GM18868 (cell line): ENCODE measurements around the gene OSBPL2.

Experiments used
- ATAC-seq: cut with Tn5 transposase; IDR thresholded peaks from one replicate; pipeline ENCODE4 v1.9.1; 2021; ENCODE audit warnings: mild to moderate bottlenecking, moderate library complexity; ENCODE audit not compliant: unreplicated experiment

OSBPL2 gene

DNA sequence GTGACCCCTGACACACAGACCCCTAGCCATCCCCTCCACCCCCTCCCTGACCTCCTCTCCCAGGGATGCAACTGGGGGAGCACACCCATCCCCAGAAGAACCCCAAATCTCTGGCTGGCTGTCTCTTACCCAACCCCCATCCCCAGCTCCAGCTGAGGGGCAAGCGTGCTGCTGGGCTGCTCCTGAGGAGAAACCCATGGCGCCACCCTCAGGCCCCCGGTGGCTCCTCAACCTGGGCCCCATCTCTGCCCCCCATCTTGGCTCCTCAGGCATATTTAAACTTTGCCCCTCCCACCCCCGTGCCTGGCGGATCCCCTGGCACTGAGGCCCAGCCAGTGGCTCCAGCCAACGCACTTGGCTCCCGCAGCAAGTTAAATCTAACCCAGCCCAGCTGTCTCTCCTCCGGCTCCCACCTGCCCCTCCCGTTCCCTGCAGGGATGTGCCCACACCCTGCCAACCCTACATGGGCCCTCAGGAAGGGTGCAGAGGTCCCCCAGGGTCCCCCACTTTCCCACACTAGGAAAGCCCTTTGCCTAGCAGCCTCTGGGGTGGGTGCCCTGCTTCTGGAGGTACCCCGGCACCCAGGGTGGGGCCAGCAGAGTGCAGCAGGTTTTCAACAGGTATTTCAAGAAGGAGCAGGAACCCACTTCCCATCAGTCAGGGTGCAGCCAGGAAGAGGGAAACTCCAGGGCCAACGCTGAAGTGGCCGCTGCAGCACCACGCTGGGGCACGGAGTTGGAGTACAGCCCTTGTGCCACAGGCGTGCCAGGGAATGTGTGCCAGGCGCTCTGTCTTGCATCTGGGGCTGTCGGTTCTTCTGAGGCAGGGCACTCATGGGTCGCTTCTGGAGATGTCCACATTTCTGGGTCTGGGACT is 5.3 kb upstream of the OSBPL2 start:
- ATAC-seq, result no peak

DNA sequence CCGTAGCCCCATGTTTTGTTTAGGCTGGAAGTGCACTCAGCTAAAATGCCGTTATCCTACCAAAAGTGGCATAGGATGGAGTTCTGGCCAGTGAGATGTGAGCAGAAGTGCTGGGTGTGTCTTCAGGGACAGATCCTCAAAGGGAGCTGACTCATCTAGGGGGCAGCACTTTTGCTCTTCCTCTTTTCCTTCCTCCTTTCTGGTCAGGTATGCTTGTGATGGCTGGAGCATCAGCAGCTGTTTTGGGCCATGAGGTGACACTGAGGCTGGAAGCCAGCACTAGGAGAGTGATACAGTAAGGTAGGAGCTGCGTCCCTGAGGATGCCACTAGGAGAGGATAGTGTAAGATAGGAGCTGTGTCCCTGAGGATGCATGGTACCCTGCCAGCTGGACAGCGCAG is 4.6 kb upstream of the OSBPL2 start:
- ATAC-seq, result no peak

DNA sequence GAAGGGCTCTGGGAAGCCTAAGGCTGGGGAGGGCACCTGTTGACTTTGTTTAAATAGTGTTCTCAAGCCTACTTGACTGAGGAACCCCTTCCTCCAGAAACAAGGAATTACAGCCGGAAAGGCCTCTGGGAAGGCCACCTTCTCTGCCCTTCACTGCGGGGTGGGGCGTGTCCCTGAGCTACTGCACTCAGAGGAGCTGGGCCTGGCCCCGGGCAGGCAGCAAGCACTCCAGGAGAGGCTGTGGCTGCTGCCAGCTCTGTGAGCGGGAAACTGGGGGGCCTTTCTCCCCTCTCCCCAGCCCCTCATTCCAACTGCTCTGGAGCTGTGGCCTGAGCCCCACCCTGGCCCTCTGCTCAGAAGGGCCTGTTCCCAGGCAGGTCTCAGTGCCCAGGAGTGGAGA is 4.0 kb upstream of the OSBPL2 start:
- no peak for ATAC-seq

DNA sequence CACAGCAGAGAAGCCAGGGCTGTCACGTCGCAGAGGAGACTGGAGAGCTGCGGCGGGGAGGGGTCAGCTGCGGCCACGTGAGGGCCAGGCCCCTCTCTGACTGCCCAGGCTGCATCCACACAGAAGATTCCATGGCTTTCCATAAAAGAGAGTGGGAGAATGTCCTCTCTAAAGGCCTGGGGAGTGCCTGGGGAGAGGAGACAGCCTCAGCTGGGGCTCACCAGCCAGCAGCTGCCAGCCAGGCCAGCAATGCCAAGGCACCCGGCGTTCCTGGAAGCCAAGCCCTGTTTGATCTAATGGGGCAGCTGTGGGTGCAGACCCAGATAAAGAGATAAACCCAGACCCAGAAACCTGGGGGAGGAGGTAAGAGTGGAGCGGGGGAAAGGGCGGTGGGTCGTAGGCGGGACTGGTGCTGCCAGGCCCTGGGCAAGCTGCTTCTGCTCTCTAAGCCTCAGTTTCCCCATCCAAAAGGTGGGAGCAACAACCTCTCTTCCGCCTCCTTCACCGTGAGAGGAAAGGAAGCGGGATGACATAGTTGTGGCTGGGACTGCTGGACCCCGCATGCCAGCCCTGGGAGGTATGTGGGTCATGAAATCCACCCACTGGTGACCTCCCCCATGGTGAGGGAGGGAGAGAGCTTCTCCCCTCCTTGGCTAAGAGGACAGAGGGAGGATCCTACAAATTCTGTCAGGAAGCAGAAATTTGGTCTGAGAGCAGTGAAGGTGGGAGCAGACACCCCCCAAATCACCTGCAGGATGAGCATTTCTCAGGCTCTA is 3.1 kb upstream of the OSBPL2 start:
- no peak for ATAC-seq

DNA sequence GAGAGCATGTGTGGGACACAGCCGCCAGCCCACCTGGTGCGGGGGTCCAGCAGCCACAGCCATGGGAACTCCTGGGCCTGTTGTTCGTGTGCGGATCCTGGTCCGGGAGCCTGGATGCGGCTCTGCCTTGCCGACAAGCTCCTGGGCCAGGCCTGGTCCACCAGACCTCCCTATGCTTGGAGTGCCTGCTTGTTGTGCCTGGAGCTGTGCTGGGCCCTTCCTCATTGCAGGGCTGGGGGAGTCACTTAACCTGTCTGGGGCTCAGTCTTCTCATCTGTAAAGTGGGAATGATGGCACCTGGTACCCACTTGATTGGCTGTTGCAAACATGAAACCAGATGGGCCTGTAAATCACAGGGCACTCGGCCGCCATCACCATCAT is 2.6 kb upstream of the OSBPL2 start:
- ATAC-seq, result no peak

DNA sequence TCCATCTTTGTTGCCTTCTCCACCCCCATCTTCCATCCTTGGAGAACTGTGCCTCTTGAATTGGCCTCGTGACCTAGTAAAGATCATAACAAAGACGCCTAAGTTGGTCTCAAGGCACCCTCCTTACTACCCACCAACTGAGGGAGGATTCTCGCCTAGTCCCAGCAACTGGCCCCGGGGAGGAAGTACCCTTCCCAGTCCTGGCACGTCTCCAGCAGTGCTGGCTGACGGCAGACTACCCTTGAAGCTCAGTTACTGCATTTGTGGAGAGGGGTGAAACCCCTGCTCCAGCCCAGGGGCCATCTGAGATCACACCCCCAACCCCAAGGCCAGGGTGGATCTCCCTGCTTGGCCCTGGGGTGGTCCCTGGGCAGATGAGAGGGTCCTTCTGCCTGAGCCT is 2.1 kb upstream of the OSBPL2 start:
- ATAC-seq, result no peak

DNA sequence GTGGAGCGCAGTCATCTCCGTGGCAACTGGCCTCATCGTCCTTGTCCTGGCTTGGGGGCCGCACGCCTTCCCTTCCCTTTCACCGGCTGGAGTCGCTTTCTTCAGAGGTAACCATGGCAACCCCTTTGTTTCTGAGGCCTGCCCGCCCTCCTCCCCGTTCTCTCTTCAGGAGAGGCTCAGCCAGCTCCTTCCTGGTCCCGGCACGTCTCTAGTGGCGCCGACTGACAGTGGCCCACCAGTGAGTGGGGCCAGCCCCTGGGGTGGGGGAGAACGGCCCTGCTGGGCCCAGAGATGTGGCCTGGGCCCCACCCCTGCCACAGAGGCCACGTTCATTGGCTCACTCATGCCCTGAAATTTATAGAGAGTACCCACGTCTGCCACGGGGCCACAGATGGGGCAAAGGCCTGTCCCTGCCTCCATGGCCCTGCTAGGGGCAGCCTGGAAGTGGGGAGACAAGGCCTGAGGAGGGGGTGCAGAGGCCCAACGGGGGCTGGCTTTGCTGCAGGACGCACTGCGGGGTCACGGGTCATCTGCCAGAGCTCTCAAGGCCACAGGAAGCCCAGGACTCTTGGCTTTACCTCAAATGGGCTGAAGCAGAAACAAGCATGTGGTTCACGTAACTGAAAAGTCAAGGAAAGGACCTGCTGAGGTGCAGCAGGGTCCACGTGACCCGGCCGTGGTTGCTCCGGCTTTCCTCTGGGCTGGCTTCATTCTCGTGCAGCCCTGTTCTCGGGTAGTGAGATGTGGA is 1.4 kb upstream of the OSBPL2 start:
- no peak for ATAC-seq

DNA sequence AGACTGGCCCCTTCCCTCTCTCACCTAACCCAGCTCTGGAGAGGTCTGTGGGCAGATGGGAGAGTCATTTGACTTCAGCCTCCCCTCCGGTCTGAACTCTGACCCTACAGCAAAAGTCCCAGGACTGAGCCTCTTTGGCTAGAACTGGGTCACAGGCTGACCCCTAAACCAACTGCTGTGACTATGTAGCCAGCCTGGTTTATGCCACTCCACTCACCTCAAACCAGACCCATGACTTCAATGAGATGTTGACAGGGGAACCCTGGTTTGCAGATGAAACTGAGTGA is 864 bp upstream of the OSBPL2 start:
- no peak for ATAC-seq

DNA sequence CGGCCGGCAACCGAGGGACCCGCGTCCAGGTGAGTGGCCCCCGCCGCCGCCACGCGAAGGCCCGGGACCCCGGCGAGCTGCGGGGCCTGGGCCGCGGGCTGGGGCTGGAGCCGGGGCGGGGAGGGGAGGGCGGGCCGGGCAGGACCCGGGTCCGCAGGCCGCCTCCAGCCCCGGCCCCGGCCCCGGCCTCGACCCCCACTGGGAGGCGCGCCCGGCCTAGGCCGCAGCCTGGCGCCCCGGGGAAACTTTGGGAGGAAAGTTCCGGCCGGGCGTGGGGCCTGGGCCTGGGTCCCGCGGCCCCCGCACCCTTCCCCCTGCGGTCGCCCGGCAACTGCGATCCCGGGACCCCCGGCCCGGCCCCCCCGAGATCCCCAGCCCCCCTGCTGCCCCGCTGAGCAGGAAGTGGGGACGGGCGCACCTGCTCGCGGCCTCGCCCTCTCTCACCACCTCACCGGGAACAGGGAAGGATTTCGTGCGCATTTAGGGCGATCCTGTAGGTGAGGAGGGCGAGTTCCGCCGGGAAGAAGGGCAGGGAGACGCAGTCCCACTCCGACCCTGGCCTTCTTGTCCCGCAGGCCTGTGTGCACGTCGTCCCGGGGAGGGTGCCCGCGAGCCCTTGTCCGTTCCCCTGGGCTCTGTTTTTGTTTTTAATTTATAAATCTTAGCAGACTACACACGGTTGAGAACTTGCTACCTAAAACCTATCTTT is 402 bp downstream of the OSBPL2 start:
- no peak for ATAC-seq

DNA sequence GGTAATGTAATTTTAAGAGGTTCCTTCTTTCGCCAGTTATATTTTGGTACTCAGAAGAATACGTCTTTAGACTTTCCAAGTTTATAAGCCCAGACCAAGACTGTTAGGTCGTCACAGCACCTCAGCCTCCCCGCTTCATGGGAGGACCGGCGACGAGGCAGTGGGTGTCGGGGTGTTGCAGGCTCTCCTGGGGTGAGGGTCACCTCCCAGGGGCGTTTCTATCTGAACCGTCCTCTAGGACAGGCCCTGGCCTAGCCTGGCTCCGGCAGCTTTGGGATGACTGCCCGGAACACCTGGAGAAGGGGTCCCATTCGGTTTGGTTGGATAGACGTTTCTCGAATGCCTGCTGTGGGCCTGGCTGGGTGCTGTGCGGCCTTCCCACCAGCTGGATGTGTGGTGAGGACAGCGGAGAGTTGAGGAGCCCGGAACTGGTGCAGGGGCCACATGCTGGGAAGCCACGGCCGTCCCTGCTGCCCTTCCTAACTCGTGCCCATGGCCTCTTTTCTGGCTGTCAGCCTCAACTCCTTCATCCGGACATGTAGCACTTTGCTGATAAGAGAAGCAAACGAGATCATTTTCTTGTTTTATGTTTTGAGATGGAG is 1.1 kb downstream of the OSBPL2 start:
- no peak for ATAC-seq

DNA sequence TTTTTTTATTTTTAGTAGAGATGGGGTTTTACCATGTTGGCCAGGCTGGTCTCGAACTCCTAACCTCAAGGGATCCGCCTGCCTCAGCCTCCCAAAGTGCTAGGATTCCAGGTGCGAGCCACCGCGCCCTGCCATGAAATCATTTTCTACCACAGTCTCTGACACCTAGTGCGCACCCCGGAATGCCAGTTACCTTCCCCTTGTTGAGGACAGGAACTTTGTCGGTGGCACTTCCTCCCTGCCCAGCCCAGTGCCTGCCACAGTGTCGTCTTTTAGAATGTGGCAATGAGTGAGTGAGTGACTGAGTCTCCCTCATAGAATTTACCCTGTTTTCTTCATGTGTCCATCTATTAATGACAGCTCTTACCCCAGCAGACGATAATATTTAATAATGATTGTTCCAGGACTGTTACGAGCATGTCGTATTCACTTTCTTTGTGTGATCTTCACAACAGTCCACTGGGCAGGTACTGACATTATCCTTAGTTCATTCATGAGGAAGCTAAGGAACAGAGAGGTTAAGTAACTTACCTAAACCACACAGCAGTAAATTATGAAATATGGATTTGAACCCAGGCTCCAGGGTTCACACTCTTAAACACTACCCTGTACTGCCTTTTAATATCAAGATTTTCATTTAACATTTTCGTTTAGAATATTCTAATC is 1.8 kb downstream of the OSBPL2 start:
- no peak for ATAC-seq

DNA sequence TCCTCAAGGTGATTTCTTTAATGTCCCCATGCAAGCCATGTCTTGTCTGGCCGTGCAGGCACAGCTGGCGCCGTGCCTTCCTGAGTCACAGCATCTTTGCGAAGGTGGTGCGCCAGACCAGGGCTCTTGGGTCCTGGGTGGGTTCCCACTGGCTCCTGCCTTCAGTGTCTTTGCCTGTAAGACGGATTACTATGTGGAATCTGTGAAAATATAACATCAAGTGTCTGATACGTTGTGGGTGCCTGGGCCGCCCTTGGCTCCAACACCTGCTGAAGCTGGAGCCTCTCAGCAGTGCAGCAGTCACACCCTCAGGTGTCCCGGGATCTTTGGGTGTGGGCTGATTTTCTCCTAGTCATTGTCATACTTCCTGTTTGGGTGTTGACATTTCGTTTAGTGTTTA is 3.2 kb downstream of the OSBPL2 start:
- no peak for ATAC-seq

DNA sequence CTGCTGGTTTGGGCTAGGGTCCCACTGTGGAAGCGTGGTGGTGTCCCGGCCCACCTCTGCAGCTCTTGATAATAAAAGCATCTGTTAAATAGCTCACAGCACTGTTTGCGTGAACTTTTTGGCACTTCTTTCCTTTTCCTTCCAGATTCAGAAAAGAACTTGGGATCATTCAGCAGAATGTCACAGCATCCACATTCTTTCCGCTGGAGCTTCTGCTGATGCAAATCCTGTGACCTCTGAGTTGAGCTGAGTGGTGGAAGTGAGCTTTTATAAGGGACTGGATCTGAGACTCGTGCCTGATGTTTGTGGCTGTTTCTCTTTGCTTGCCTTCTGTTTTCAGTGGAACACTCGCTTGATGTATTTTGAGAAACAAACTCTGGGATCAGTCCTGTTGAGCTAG is 3.9 kb downstream of the OSBPL2 start:
- no peak for ATAC-seq

DNA sequence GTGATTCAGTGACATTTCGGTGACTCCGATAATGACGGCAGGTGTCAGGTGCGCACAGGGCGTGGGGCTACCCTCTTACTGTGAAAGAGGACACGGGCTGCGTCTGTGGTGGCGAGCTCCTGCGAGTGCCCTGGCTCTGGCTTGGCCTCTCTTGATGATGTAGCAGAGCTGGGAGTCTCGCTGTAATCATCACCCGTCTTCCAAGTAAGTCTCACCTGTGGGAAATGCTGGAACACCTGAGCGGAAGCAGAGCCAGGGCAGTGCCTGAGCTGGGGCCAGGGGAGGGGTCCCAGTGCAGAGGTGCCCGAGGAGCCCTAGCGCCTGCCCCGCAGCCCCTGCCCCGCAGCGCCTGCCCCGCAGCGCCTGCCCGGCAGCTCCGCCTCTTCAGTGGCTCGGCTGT is 4.8 kb downstream of the OSBPL2 start:
- ATAC-seq, result no peak

DNA sequence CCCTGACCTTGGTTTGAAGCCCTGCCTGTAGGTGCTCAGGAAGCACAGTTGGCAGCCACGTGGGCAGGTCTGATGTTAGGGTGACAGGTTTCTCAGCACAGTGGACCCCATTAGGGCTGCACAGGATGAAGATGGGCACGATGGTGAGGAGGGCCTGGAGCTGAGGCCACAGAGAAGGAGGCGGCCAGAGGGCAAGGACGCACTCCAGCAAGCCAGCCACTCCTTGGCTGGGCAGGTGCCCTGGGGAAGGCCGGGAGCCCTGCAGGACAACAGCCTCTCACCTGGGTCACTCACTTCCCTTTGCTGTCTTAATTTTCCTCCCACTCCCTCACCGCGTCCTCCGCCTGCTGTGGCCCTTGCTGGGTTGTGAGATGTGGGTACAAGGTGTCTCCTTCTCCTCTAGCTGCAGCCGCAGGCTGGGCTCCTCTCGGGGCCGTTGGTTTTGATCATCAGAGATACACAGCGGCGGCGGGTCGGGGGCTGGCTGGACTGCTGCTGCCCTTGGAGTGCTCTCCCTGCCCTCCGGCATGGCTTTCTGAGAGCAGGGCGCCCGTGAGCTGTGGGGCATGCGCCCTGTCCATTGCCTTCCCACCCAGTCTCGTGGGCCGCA is 5.7 kb downstream of the OSBPL2 start:
- no peak for ATAC-seq

DNA sequence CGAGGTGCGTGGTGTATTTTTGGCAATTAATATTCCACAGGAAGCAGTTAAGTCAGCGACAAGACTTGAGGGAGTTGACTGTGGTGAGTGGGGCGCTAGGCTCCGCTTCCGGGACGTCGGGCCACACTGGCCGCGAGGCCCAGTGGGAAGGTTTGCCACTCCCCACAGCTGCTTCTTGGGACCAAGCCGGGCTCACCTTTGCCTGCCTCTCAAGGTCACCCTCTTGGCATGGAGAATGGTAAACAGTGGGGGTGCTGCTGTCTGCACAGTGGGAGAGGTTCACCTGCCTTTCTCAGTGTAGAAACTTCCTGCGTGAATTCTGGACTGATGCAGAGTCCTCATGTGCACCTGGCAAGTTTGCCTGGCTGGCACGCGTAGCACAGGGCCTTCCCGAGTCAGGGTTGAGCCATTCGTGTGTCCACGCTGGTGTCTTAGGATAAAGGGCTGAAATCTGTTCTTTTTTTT is 6.4 kb downstream of the OSBPL2 start:
- ATAC-seq, result no peak

DNA sequence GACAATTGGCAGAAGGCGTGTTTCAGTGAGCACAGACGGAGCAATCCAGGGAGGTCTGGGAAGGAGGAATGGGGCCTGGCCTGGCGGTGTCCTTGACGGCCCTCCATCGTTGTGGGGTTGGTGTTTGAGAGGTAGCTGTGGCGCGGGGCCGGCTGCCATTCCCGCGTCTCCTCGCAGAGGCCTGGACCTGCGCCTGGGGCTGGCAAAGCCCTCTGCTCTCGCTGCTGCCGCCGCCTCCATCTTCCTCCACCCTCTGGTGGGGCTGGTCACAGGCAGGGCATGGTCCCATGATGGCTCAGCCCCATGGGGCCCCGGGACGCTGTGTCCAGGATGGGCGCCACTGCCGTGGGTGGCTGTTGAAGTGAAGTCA is 7.6 kb downstream of the OSBPL2 start:
- no peak for ATAC-seq

DNA sequence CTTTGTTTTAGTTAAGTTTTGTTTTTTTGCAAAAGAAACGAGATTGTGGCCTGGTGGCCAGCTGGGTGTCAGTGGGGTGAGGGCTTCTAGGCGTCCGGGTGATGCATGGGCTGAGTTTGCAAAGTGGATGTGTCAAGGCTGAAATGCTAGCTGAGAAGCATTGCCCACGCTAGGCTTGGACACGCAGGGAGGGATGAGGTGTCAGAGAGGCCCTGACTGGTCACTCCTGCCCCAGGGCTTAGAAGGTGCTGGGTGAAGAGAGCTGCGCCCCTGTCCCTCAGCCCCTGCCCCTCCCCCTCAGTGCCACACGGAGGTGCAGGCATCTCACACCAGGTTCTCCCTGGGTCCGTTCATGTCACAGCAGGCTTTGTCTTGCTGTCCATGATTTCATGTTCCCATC is 8.1 kb downstream of the OSBPL2 start:
- no peak for ATAC-seq

DNA sequence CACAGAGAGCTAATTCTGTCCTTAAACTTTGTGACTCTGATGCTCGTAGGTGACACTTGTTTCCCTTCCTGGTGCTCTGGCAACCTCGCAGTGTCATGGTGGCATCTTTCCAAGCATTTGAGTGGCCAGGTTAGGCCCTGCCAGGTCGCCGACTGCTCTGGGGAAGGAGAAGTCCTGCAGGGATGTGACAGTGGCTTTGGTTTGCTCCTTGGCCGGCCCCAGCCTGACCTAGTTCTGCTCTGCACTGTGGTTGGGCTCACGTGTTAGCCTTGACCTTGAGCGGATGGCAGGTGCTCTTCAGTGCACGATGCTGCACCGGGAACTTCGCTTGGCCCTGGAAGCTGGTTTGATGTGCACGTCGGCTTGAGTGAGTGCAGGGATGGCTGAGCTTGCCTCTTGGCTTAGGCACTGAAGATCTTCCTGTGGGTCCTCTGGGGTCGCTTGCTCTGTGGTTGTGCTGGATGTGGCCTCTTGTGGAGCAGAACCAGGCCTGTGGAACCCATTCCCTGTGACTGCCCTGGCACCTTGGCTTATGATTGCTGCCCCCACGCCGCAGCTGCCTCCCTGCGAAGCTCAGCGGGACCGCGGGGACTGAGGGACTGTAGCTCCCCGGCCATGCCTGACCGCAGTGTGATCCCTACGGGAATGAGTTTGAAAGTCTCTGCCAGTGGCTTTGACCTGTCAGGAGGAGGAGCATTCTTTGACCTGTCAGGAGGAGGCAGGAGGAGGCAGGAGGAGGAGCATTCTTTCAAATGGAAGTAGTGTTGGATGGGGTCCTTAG is 8.7 kb downstream of the OSBPL2 start:
- ATAC-seq, result no peak
